Neural cell (in vitro differentiated cells): ENCODE results near the gene NPAS2. TPM values are rescaled to one million over a fixed set of nuclear protein-coding genes. Genes with fewer than 3 reads are reported as not detected.

Source experiments
- H2AFZ ChIP-seq: fragments of 200-600, 300-800 bp; sonication (generic), shearing (Covaris generic); 2 replicates; pipeline ENCODE4 v1.6.0; 2014; ENCODE audit warnings: low read depth, mild to moderate bottlenecking, antibody characterized with exemption, low read length, moderate library complexity
- H3F3A ChIP-seq: fragments of 200-600 bp; shearing (Covaris generic); 2 replicates; pipeline ENCODE4 v1.6.1; 2016; ENCODE audit warnings: mild to moderate bottlenecking, moderate library complexity, mixed read lengths, antibody characterized with exemption, low read length; ENCODE audit not compliant: insufficient read depth, poor library complexity, severe bottlenecking
- H3K27ac ChIP-seq: fragments of 200-600, 300-800 bp; sonication (generic), shearing (Covaris generic); 2 replicates; pipeline ENCODE4 v1.5.1; 2014; ENCODE audit warnings: mild to moderate bottlenecking, low read length, moderate library complexity
- H3K27me3 ChIP-seq: fragments of 300-800, 200-600 bp; sonication (generic), shearing (Covaris generic); 2 replicates; pipeline ENCODE4 v1.6.0; 2014; ENCODE audit warnings: mild to moderate bottlenecking, low read depth, low read length, moderate library complexity; ENCODE audit not compliant: insufficient read depth
- H3K36me3 ChIP-seq: fragments of 300-800, 200-600 bp; sonication (generic), shearing (Covaris generic); 2 replicates; pipeline ENCODE4 v1.5.1; 2014; ENCODE audit warnings: mild to moderate bottlenecking, antibody characterized with exemption, low read length, moderate library complexity; ENCODE audit not compliant: insufficient read depth
- H3K4me2 ChIP-seq: fragments of 300-800, 200-600 bp; sonication (generic), shearing (Covaris generic); 2 replicates; pipeline ENCODE4 v1.6.0; 2014; ENCODE audit warnings: mild to moderate bottlenecking, low read length
- H3K4me3 ChIP-seq: fragments of 300-800, 200-600 bp; sonication (generic), shearing (Covaris generic); 2 replicates; pipeline ENCODE4 v1.5.1; 2014; ENCODE audit warnings: mild to moderate bottlenecking, low read length, moderate library complexity
- H3K79me2 ChIP-seq: fragments of 200-600 bp; shearing (Covaris generic); replicated peaks from 2 replicates; pipeline ENCODE4 v1.6.0; 2014; ENCODE audit warnings: mild to moderate bottlenecking, low read length, moderate library complexity; ENCODE audit not compliant: insufficient read depth
- H3K9ac ChIP-seq: fragments of 300-800, 200-600 bp; sonication (generic), shearing (Covaris generic); 2 replicates; pipeline ENCODE4 v1.6.1; 2016; ENCODE audit warnings: mild to moderate bottlenecking, low read length, mixed read lengths
- H3K9me2 ChIP-seq: fragments of 200-600 bp; shearing (Covaris generic); 2 replicates; pipeline ENCODE4 v1.6.1; 2016; ENCODE audit warnings: mild to moderate bottlenecking, low read length, mixed read lengths; ENCODE audit not compliant: insufficient read depth
- H3K9me3 ChIP-seq: fragments of 200-600, 300-800 bp; sonication (generic), shearing (Covaris generic); 2 replicates; pipeline ENCODE4 v1.6.1; 2016; ENCODE audit warnings: mild to moderate bottlenecking, mixed run types, low read length, moderate library complexity, mixed read lengths
- H4K20me1 ChIP-seq: fragments of 200-600 bp; shearing (Covaris generic); 2 replicates; pipeline ENCODE4 v1.6.1; 2016; ENCODE audit warnings: mild to moderate bottlenecking, mixed run types; ENCODE audit not compliant: insufficient read depth
- EP300 ChIP-seq: fragments of 450-650 bp; conservative IDR thresholded peaks from 2 replicates; pipeline ENCODE4 v1.6.1; 2014; ENCODE audit warnings: antibody characterized with exemption, mild to moderate bottlenecking, moderate library complexity; ENCODE audit not compliant: poor library complexity, severe bottlenecking
- EZH2 ChIP-seq: fragments of 200-600, 300-800 bp; shearing (Covaris generic), sonication (generic); IDR thresholded peaks from 2 replicates; pipeline ENCODE4 v1.6.1; 2014; ENCODE audit warnings: antibody characterized with exemption, low read length, borderline replicate concordance, mild to moderate bottlenecking; ENCODE audit not compliant: insufficient read depth, poor library complexity, severe bottlenecking
- MXI1 ChIP-seq: fragments of 450-650 bp; conservative IDR thresholded peaks from 2 replicates; pipeline ENCODE4 v1.6.1; 2014; ENCODE audit warnings: antibody characterized with exemption, mild to moderate bottlenecking; ENCODE audit not compliant: poor library complexity, severe bottlenecking
- POLR2AphosphoS5 ChIP-seq: IDR thresholded peaks from 2 replicates; pipeline ENCODE4 v1.6.1; 2012
- RAD21 ChIP-seq: fragments of 450-650 bp; conservative IDR thresholded peaks from 2 replicates; pipeline ENCODE4 v1.6.1; 2014; ENCODE audit warnings: antibody characterized with exemption, mild to moderate bottlenecking, moderate library complexity
- SMC3 ChIP-seq: fragments of 450-650 bp; conservative IDR thresholded peaks from 2 replicates; pipeline ENCODE4 v1.6.1; 2014; ENCODE audit warnings: antibody characterized with exemption, mild to moderate bottlenecking, moderate library complexity; ENCODE audit not compliant: poor library complexity
- TAF1 ChIP-seq: IDR thresholded peaks from 2 replicates; pipeline ENCODE4 v1.6.1; 2012; ENCODE audit warnings: low read depth
- polyA plus RNA-seq: library from polyadenylated mRNA; depleted of rRNA; stranded (reverse); fragments of >200 nt; gene quantifications from 2 replicates; pipeline ENCODE4 v1.2.3, GENCODE V29; 2014
- TF ChIP-seq, protein P1 (sequence below): fragments of 450-650 bp; IDR thresholded peaks from 2 replicates; pipeline ENCODE4 v1.5.1; 2014; ENCODE audit warnings: antibody characterized with exemption, mild to moderate bottlenecking, moderate library complexity; ENCODE audit not compliant: poor library complexity, severe bottlenecking
- TF ChIP-seq, protein P2 (sequence below): IDR thresholded peaks from 2 replicates; pipeline ENCODE4 v1.6.1; 2012; ENCODE audit warnings: borderline replicate concordance

The NPAS2 gene
- polyA plus RNA-seq, 1 donor from 2014 or later = 2.1 TPM

DNA sequence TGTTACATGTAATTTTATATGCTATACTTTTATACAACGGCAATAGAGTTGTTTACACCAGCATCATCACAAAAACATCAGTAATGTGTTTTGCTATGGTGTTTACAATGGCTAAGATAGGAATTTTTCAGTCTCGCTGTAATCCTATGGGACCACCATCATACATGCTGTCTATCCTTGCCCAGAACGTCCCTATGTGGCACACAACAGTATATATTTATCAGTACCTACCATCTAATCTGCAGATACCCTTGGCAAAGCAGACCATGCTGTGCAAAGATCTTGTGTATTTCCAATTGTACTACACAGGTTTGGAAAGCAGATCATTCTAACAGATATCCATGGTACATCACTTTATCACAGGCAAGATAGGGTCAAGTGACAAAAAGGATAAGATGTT lies 197.4 kb downstream of the NPAS2 start:
- no peak overlapping the region for H2AFZ ChIP-seq
- no peaks in the 10 kb centered on the region for H3K9me3 ChIP-seq
- H3K4me3 ChIP-seq = no peak overlapping the region
- no peak overlapping the region for H3K4me2 ChIP-seq
- no peak overlapping the region for H3K9ac ChIP-seq
- H3K9me2 ChIP-seq = no peaks in the 10 kb centered on the region
- H3K36me3 ChIP-seq = peaks cover 7% of the 10 kb centered on the region
- no peaks in the 10 kb centered on the region for H3K27me3 ChIP-seq
- H3F3A ChIP-seq = no peaks in the 10 kb centered on the region
- no peaks in the 10 kb centered on the region for H3K79me2 ChIP-seq
- no peak for TF ChIP-seq POLR2AphosphoS5
- TF ChIP-seq, protein P1, sequence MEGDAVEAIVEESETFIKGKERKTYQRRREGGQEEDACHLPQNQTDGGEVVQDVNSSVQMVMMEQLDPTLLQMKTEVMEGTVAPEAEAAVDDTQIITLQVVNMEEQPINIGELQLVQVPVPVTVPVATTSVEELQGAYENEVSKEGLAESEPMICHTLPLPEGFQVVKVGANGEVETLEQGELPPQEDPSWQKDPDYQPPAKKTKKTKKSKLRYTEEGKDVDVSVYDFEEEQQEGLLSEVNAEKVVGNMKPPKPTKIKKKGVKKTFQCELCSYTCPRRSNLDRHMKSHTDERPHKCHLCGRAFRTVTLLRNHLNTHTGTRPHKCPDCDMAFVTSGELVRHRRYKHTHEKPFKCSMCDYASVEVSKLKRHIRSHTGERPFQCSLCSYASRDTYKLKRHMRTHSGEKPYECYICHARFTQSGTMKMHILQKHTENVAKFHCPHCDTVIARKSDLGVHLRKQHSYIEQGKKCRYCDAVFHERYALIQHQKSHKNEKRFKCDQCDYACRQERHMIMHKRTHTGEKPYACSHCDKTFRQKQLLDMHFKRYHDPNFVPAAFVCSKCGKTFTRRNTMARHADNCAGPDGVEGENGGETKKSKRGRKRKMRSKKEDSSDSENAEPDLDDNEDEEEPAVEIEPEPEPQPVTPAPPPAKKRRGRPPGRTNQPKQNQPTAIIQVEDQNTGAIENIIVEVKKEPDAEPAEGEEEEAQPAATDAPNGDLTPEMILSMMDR = no peak
- TF ChIP-seq SMC3 = no peak
- TF ChIP-seq RAD21 = no peak
- TF ChIP-seq, protein P2, sequence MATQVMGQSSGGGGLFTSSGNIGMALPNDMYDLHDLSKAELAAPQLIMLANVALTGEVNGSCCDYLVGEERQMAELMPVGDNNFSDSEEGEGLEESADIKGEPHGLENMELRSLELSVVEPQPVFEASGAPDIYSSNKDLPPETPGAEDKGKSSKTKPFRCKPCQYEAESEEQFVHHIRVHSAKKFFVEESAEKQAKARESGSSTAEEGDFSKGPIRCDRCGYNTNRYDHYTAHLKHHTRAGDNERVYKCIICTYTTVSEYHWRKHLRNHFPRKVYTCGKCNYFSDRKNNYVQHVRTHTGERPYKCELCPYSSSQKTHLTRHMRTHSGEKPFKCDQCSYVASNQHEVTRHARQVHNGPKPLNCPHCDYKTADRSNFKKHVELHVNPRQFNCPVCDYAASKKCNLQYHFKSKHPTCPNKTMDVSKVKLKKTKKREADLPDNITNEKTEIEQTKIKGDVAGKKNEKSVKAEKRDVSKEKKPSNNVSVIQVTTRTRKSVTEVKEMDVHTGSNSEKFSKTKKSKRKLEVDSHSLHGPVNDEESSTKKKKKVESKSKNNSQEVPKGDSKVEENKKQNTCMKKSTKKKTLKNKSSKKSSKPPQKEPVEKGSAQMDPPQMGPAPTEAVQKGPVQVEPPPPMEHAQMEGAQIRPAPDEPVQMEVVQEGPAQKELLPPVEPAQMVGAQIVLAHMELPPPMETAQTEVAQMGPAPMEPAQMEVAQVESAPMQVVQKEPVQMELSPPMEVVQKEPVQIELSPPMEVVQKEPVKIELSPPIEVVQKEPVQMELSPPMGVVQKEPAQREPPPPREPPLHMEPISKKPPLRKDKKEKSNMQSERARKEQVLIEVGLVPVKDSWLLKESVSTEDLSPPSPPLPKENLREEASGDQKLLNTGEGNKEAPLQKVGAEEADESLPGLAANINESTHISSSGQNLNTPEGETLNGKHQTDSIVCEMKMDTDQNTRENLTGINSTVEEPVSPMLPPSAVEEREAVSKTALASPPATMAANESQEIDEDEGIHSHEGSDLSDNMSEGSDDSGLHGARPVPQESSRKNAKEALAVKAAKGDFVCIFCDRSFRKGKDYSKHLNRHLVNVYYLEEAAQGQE = no peak
- no peak for TF ChIP-seq MXI1
- no peak for TF ChIP-seq EZH2
- no peak for TF ChIP-seq EP300
- TF ChIP-seq TAF1 = no peak
- no peaks in the 10 kb centered on the region for H4K20me1 ChIP-seq
- no peak overlapping the region for H3K27ac ChIP-seq

- Histone ChIP-seq H3K9me3 (no peaks in the 10 kb centered on the region), H4K20me1 (no peaks in the 10 kb centered on the region), H3K27ac (no peak overlapping the region), H3K9ac (no peak overlapping the region), H3K27me3 (no peaks in the 10 kb centered on the region), H3K36me3 (peaks cover 7% of the 10 kb centered on the region), H3K9me2 (no peaks in the 10 kb centered on the region), H2AFZ (no peak overlapping the region), H3F3A (no peaks in the 10 kb centered on the region), H3K4me3 (no peak overlapping the region), H3K79me2 (no peaks in the 10 kb centered on the region), H3K4me2 (no peak overlapping the region)
- TF ChIP-seq POLR2AphosphoS5 (no peak), RAD21 (no peak), EP300 (no peak)
Observed at GRCh38 chr2:101018934-101019333, 199.0 kb downstream of the NPAS2 start.

DNA sequence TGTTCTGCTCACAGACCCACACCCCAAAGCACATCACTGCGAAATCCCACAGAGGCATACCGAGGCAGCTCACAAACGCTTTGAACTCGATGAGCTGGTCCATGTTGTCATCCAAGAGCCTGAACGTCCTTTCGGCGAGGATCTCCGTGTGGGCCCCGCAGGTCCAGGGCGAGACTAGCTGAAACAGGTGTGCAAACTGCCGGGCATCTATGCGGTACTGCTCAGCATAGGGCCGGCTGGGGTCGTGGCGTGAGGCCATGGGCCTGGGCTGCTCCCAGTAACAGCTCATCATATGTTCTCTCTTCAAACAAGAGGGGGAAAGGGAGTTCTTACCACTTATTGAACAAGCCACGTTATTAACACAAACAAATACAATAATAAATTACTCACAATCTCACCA lies 202.3 kb downstream of the NPAS2 start:
- Histone ChIP-seq H3K4me3 (no peak overlapping the region), H3K27me3 (no peaks in the 10 kb centered on the region), H3K9ac (no peak overlapping the region), H3K4me2 (no peak overlapping the region), H4K20me1 (no peaks in the 10 kb centered on the region), H3F3A (no peaks in the 10 kb centered on the region), H2AFZ (no peak overlapping the region), H3K9me3 (no peaks in the 10 kb centered on the region), H3K27ac (no peak overlapping the region), H3K9me2 (no peaks in the 10 kb centered on the region), H3K36me3 (peaks cover 7% of the 10 kb centered on the region), H3K79me2 (no peaks in the 10 kb centered on the region)
- TF ChIP-seq TAF1 = no peak
- no peak for TF ChIP-seq MXI1
- TF ChIP-seq SMC3 = no peak
